Panc1 (cell line): Measurements from ENCODE around the gene GPC3. TPM values are rescaled to one million over a fixed set of nuclear protein-coding genes. Genes with fewer than 3 reads are reported as not detected.

Source experiments
- ATAC-seq: fragments of 200-7000 bp; cut with Tn5 transposase; 2 replicates; pipeline ENCODE4 v1.9.1; 2020; ENCODE audit warnings: mild to moderate bottlenecking, moderate library complexity
- Bru-seq: library from RNA; stranded (reverse); fragments of 400-500 nt; gene quantifications from one replicate; lab custom pipeline; 2021; lab: Mats Ljungman, UMichigan
- BruChase-seq, 2 experiments: library from RNA; stranded (reverse); fragments of 400-500 nt; gene quantifications; one replicate each; lab custom pipeline; 2021; lab: Mats Ljungman, UMichigan
- BruUV-seq: library from RNA; stranded (reverse); fragments of 400-500 nt; replicated peaks from 2 replicates; lab custom pipeline; 2021; lab: Mats Ljungman, UMichigan
- CTCF ChIA-PET: fragments of 300-600 bp; sonication (Branson Sonifier 250); formaldehyde crosslinking; loops from one replicate; lab custom pipeline; 2022; ENCODE audit warnings: antibody characterized with exemption; lab: Charles Lee
- POLR2A ChIA-PET: fragments of 300-600 bp; sonication (Branson Sonifier 250); formaldehyde crosslinking; loops from one replicate; lab custom pipeline; 2022; ENCODE audit warnings: antibody characterized with exemption; lab: Charles Lee
- DNase-seq: peaks from one replicate; pipeline ENCODE4 v3.0.0-alpha.2; 2010; ENCODE audit warnings: low read depth, low spot score
- H3K27ac ChIP-seq: 2 replicates; pipeline ENCODE4 v1.5.1; 2011; ENCODE audit warnings: mild to moderate bottlenecking, low read length, inconsistent platforms
- H3K27me3 ChIP-seq: fragments of 200-500 bp; sonication (Bioruptor generic); 2 replicates; pipeline ENCODE4 v1.6.0; 2014; ENCODE audit warnings: low read length, inconsistent platforms; ENCODE audit not compliant: control insufficient read depth, insufficient read depth
- H3K36me3 ChIP-seq: fragments of 200-500 bp; sonication (Bioruptor generic); 2 replicates; pipeline ENCODE4 v1.5.1; 2014; ENCODE audit warnings: inconsistent platforms, mild to moderate bottlenecking, low read length, moderate library complexity; ENCODE audit not compliant: control insufficient read depth, insufficient read depth
- H3K4me1 ChIP-seq: 2 replicates; pipeline ENCODE4 v1.5.1; 2011; ENCODE audit warnings: inconsistent platforms, mild to moderate bottlenecking, low read length, moderate library complexity; ENCODE audit not compliant: control insufficient read depth, insufficient read depth
- H3K4me3 ChIP-seq, 2 experiments: 2 replicates each; pipeline ENCODE4 v1.5.1; 2011 to 2012; ENCODE audit warnings: low read depth in 2 of 2, low read length in 2 of 2, mild to moderate bottlenecking in 2 of 2, inconsistent platforms in 1 of 2, moderate library complexity in 1 of 2
- H3K9me3 ChIP-seq: fragments of 200-500 bp; sonication (Bioruptor generic); 2 replicates; pipeline ENCODE4 v1.5.1; 2014; ENCODE audit warnings: low read depth, mild to moderate bottlenecking, inconsistent platforms, low read length, moderate library complexity; ENCODE audit not compliant: control insufficient read depth, insufficient read depth
- CTCF ChIP-seq: fragments of 450-650 bp; IDR thresholded peaks from 2 replicates; pipeline ENCODE4 v1.5.1; 2017; ENCODE audit warnings: mild to moderate bottlenecking
- POLR2AphosphoS5 ChIP-seq: IDR thresholded peaks from 2 replicates; pipeline ENCODE4 v1.6.1; 2012; ENCODE audit warnings: mild to moderate bottlenecking, low read depth, low read length, moderate library complexity
- REST ChIP-seq, 2 experiments: IDR thresholded peaks; 2 replicates each; pipeline ENCODE4 v1.6.1; 2011 to 2012; ENCODE audit warnings: low read depth in 2 of 2, control low read depth in 1 of 2, low read length in 1 of 2, mild to moderate bottlenecking in 1 of 2, moderate library complexity in 1 of 2; ENCODE audit not compliant: insufficient read depth in 1 of 2
- SIN3A ChIP-seq: IDR thresholded peaks from 2 replicates; pipeline ENCODE4 v1.6.1; 2012; ENCODE audit warnings: low read depth, mild to moderate bottlenecking, low read length, moderate library complexity, borderline replicate concordance; ENCODE audit not compliant: insufficient read depth
- TCF7L2 ChIP-seq: IDR thresholded peaks from 2 replicates; pipeline ENCODE4 v1.6.1; 2011; ENCODE audit warnings: mild to moderate bottlenecking, low read depth, low read length, inconsistent platforms
- in situ Hi-C: cut with HindIII; loops from 2 replicates; pipeline ENCODE4 v1.10.0; 2016; ENCODE audit warnings: low sequenced_read_pairs, low pct_unique_long_range_greater_than_20kb
- intact Hi-C: fragments of 100-400 bp; cut with micrococcal nuclease; formaldehyde crosslinking; loops from one replicate; pipeline ENCODE4 v1.10.0; 2022; ENCODE audit not compliant: unreplicated experiment
- long read RNA-seq: library from polyadenylated mRNA; unstranded; transcript quantifications from one replicate; pipeline ENCODE4 v2.0.0, GENCODE V29; 2021; ENCODE audit not compliant: unreplicated experiment
- polyA plus RNA-seq: library from polyadenylated mRNA; unstranded; fragments of >200 nt; gene quantifications from one replicate; pipeline ENCODE4 v1.2.1, GENCODE V29; 2012; ENCODE audit warnings: missing spikeins; ENCODE audit not compliant: insufficient read length
- total RNA-seq: library from RNA; stranded (reverse); gene quantifications from one replicate; pipeline ENCODE4 v1.2.1, GENCODE V29; 2021; ENCODE audit not compliant: unreplicated experiment

The GPC3 gene
- 0.95 TPM for total RNA-seq
- polyA plus RNA-seq = 0.27 TPM
- percentile 18 among the genes with signal in this experiment for Bru-seq, nascent RNA
- BruChase-seq, experiment 1, labeled RNA remaining after a 2-hour chase = percentile 16 among the genes with signal in this experiment
- BruChase-seq, experiment 2, labeled RNA remaining after a 6-hour chase = percentile 19 among the genes with signal in this experiment
- long read RNA-seq = 0 reads

GRCh38 chrX:133985164-133985966 is at the start of gene GPC3:
GPC3 (minus strand) TSS chrX:133985594.
- intact Hi-C loops = no loop called here
- peaks cover 8% of the 10 kb centered on the region for H3K27me3 ChIP-seq
- no peak for DNase-seq
- ATAC-seq = peak; percentile 95
- H3K9me3 ChIP-seq = no peaks in the 10 kb centered on the region
- peak within 1 kb of the TSS; percentile 33 to 45 for H3K4me3 ChIP-seq
- TF ChIP-seq REST (IDR thresholded peaks at IDR 0.05; ENCODE audit: insufficient read depth in 1 of 2, low read depth in 2 of 2, low read length in 1 of 2) (no peak), SIN3A (no peak), CTCF (no peak), TCF7L2 (no peak), POLR2AphosphoS5 (no peak)
- BruUV-seq = no TSS peak
- ChIA-PET POLR2A (interaction anchor here (0.8 kb wide), 1 partner anchor 128 kb away, joined by 3 read pairs; no protein-coding TSS in a partner anchor), CTCF (no interaction called here)
- in situ Hi-C loops = no loop called here
- H3K27ac ChIP-seq = no peak within 1 kb of the TSS
- H3K36me3 ChIP-seq = no peaks in the 10 kb centered on the region
- H3K4me1 ChIP-seq = peaks cover 4% of the 10 kb centered on the region; the same call in 1 of the 2 replicates

- Histone ChIP-seq H3K27me3 (peaks cover 1% of the 10 kb centered on the region; the same call in 1 of the 2 replicates), H3K36me3 (no peaks in the 10 kb centered on the region), H3K4me1 (no peaks in the 10 kb centered on the region), H3K9me3 (no peaks in the 10 kb centered on the region), H3K27ac (no peak overlapping the region), H3K4me3 (no peak overlapping the region)
- CTCF ChIA-PET = interaction anchor here (0.7 kb wide), 1 partner anchor 77 kb away, joined by 3 read pairs; no protein-coding TSS in a partner anchor
- in situ Hi-C loops = no loop called here
- intact Hi-C loops = no loop called here
- no peak for DNase-seq
- BruUV-seq = no TSS peak
- POLR2A ChIA-PET = no interaction called here
- no peak for TF ChIP-seq CTCF
- TF ChIP-seq TCF7L2 = no peak
- no peak for TF ChIP-seq POLR2AphosphoS5
- TF ChIP-seq SIN3A = no peak
- no peak for TF ChIP-seq REST (IDR thresholded peaks at IDR 0.05; ENCODE audit: insufficient read depth in 1 of 2, low read depth in 2 of 2, low read length in 1 of 2)
- no peak for ATAC-seq
Measured at GRCh38 chrX:134032441-134032840, 47.0 kb upstream of the GPC3 start.
